Heart left ventricle (tissue), 16 donors: ENCODE data around the gene HTT. TPM values are rescaled to one million over a fixed set of nuclear protein-coding genes. Genes with fewer than 3 reads are reported as not detected.

ENCODE experiments used
- ATAC-seq, 4 donors: fragments of 200-7000 bp; cut with Tn5 transposase; one replicate each; pipeline ENCODE4 v1.9.1; 2020 to 2022; ENCODE audit warnings: moderate library complexity in 4 of 4, mild to moderate bottlenecking in 3 of 4, moderate number of reproducible peaks in 1 of 4
- DNase-seq, 5 donors: peaks; one replicate each; pipeline ENCODE4 v3.0.0-alpha.2; 2020
- H3K27ac ChIP-seq, 12 donors: fragments of 200-600 bp; sonication (generic) in 4 of 12; one replicate each; pipeline versions ENCODE4 v1.5.0 to v1.8.0; 2016 to 2022; ENCODE audit warnings: mild to moderate bottlenecking in 2 of 12
- H3K27me3 ChIP-seq, 9 donors: fragments of 200-600 bp; sonication (generic) in 2 of 9; one replicate each; pipeline versions ENCODE4 v1.5.1 to v1.8.0; 2016 to 2022; ENCODE audit warnings: mild to moderate bottlenecking in 3 of 9
- H3K36me3 ChIP-seq, 9 donors: fragments of 200-600 bp; sonication (generic) in 2 of 9; one replicate each; pipeline versions ENCODE4 v1.5.0 to v1.8.0; 2018 to 2022; ENCODE audit warnings: mild to moderate bottlenecking in 2 of 9
- H3K4me1 ChIP-seq, 12 donors: fragments of 200-600 bp; sonication (generic) in 4 of 12; one replicate each; pipeline versions ENCODE4 v1.5.0 to v1.8.0; 2016 to 2022; ENCODE audit warnings: mild to moderate bottlenecking in 3 of 12
- H3K4me3 ChIP-seq, 12 donors: fragments of 200-600 bp; sonication (generic) in 4 of 12; one replicate each; pipeline versions ENCODE4 v1.5.0 to v1.8.0; 2017 to 2022; ENCODE audit warnings: mild to moderate bottlenecking in 9 of 12, moderate library complexity in 4 of 12
- H3K9me3 ChIP-seq, 12 donors: fragments of 200-600 bp; sonication (generic) in 4 of 12; one replicate each; pipeline versions ENCODE4 v1.5.0 to v1.8.0; 2016 to 2022; ENCODE audit warnings: mild to moderate bottlenecking in 1 of 12
- POLR2A ChIP-seq, 2 donors: fragments of 450-650 bp; IDR thresholded peaks; one replicate each; pipeline ENCODE4 v1.6.1; 2017; ENCODE audit warnings: antibody characterized with exemption in 2 of 2, mild to moderate bottlenecking in 2 of 2, moderate library complexity in 2 of 2
- WGBS, 4 donors: extraction: QIAGEN DNeasy Blood & Tissue Kit in 2 of 4; methylation state at CpG; one replicate each; pipeline versions ENCODE4 v1.1.5 to v1.1.7; 2013 to 2018; 5-methylcytosine and 5-hydroxymethylcytosine counted together
- intact Hi-C, 10 donors: fragments of 100-400 bp; cut with DNase I; formaldehyde crosslinking; loops; one replicate each; pipeline versions ENCODE4 v1.11.1 to v1.14.2; 2022
- polyA plus RNA-seq, 2 donors: library from polyadenylated mRNA; stranded (reverse); fragments of 200-250 nt; gene quantifications; one replicate each; pipeline ENCODE4 v1.2.3, GENCODE V29; 2013
- total RNA-seq, 9 donors: library from RNA; depleted of rRNA in 2 of 9; stranded (reverse); fragments of >200 nt in 2 of 9; fragmentation: NEBNext Ultra II Directional in 3 of 9; extraction: Animal tissue kit (Norgen Biotek cat#: 25700) in 3 of 9; gene quantifications; one replicate each; pipeline versions ENCODE4 v1.1.0 to v1.2.4, GENCODE V29; 2016 to 2023
- TF ChIP-seq, protein P1 (sequence below), 12 donors: fragments of 200-600 bp; sonication (generic) in 4 of 12; IDR thresholded peaks; one replicate each; pipeline versions ENCODE4 v1.5.0 to v1.8.0; 2018 to 2022; ENCODE audit warnings: antibody characterized with exemption in 12 of 12, mild to moderate bottlenecking in 5 of 12
- donor health status: ischemic (EF 13 %, LVEDD 7.1; RV severe dilation, severe dysfunction).
- donor health status: healthy with polysubstance abuse.
- donor health status: DM: no; HTN: yes; CAD: no.
- donor health status: DM: no; HTN: no; CAD: no.
- donor health status: ischemic (EF 25% LVEDD 6.9; RV normal size, moderate dysfunction).
- donor health status: ischemic (EF 25% LVEDD 5.7; RV mildly dilated, moderate dysfunction).
- donor health status: healthy.
- donor health status: DM: yes; HTN: yes; CAD: no.
- donor health status: ischemic (EF 35%, LVEDD 5.7; RV mildly dilated, moderate dysfunction).
- donor health status: nonischemic (EF 11% LVEDD 7.7; RV severe dilation, severe dysfunction).
- donor health status: DM: yes; HTN: yes; CAD: no.
- donor health status: PGD.
- donor health status: ischemic (EF 29% LVEDD 5.4; RV normal size, mild dysfunction).
- donor health status: nonischemic (EF 23%, LVEDD 6.1; RV moderate dilation, normal function).

The HTT gene
- total and polyA plus RNA-seq, 11 donors: 13.9 to 122 (median 25.1) TPM

DNA sequence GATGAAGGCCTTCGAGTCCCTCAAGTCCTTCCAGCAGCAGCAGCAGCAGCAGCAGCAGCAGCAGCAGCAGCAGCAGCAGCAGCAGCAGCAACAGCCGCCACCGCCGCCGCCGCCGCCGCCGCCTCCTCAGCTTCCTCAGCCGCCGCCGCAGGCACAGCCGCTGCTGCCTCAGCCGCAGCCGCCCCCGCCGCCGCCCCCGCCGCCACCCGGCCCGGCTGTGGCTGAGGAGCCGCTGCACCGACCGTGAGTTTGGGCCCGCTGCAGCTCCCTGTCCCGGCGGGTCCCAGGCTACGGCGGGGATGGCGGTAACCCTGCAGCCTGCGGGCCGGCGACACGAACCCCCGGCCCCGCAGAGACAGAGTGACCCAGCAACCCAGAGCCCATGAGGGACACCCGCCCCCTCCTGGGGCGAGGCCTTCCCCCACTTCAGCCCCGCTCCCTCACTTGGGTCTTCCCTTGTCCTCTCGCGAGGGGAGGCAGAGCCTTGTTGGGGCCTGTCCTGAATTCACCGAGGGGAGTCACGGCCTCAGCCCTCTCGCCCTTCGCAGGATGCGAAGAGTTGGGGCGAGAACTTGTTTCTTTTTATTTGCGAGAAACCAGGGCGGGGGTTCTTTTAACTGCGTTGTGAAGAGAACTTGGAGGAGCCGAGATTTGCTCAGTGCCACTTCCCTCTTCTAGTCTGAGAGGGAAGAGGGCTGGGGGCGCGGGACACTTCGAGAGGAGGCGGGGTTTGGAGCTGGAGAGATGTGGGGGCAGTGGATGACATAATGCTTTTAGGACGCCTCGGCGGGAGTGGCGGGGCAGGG, 568 bp downstream of the HTT start:
- no peaks in the 10 kb centered on the region for H3K36me3 ChIP-seq
- ATAC-seq (no peak), DNase-seq (peak; percentile 58 to 74 (median 67))
- intact Hi-C loops: no loop called here
- no peaks in the 10 kb centered on the region for H3K9me3 ChIP-seq
- H3K4me3 ChIP-seq: peak overlapping the region; percentile 65 to 97 (median 84)
- no peak for TF ChIP-seq POLR2A (IDR thresholded peaks at IDR 0.05)
- TF ChIP-seq, protein P1, sequence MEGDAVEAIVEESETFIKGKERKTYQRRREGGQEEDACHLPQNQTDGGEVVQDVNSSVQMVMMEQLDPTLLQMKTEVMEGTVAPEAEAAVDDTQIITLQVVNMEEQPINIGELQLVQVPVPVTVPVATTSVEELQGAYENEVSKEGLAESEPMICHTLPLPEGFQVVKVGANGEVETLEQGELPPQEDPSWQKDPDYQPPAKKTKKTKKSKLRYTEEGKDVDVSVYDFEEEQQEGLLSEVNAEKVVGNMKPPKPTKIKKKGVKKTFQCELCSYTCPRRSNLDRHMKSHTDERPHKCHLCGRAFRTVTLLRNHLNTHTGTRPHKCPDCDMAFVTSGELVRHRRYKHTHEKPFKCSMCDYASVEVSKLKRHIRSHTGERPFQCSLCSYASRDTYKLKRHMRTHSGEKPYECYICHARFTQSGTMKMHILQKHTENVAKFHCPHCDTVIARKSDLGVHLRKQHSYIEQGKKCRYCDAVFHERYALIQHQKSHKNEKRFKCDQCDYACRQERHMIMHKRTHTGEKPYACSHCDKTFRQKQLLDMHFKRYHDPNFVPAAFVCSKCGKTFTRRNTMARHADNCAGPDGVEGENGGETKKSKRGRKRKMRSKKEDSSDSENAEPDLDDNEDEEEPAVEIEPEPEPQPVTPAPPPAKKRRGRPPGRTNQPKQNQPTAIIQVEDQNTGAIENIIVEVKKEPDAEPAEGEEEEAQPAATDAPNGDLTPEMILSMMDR (IDR thresholded peaks at IDR 0.05): no peak
- peak overlapping the region in 11 of 12 donors; percentile 66 to 91 (median 86) for H3K27ac ChIP-seq
- 0 to 1% (median 0%) methylated on average over 22 to 60 of the region's 60 CpGs for WGBS, 4 donors
- H3K27me3 ChIP-seq: no peaks in the 10 kb centered on the region
- peaks cover 0 to 49% (median 24%) of the 10 kb centered on the region in 12 donors for H3K4me1 ChIP-seq

DNA sequence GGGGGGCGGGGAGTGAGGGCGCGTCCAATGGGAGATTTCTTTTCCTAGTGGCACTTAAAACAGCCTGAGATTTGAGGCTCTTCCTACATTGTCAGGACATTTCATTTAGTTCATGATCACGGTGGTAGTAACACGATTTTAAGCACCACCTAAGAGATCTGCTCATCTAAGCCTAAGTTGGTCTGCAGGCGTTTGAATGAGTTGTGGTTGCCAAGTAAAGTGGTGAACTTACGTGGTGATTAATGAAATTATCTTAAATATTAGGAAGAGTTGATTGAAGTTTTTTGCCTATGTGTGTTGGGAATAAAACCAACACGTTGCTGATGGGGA, 1.1 kb downstream of the HTT start:
- ATAC-seq: no peak
- TF ChIP-seq POLR2A (IDR thresholded peaks at IDR 0.05): no peak
- TF ChIP-seq, protein P1 (IDR thresholded peaks at IDR 0.05): no peak
- Histone ChIP-seq H3K4me1 (peaks cover 0 to 54% (median 24%) of the 10 kb centered on the region in 12 donors), H3K36me3 (no peaks in the 10 kb centered on the region), H3K4me3 (peak overlapping the region; percentile 65 to 97 (median 84)), H3K27me3 (no peaks in the 10 kb centered on the region), H3K27ac (peak overlapping the region in 9 of 12 donors; percentile 40 to 90 (median 86)), H3K9me3 (no peaks in the 10 kb centered on the region)
- intact Hi-C loops: no loop called here
- no peak for DNase-seq
- 0 to 1% (median 1%) methylated on average over 6 to 8 of the region's 8 CpGs for WGBS, 4 donors

DNA sequence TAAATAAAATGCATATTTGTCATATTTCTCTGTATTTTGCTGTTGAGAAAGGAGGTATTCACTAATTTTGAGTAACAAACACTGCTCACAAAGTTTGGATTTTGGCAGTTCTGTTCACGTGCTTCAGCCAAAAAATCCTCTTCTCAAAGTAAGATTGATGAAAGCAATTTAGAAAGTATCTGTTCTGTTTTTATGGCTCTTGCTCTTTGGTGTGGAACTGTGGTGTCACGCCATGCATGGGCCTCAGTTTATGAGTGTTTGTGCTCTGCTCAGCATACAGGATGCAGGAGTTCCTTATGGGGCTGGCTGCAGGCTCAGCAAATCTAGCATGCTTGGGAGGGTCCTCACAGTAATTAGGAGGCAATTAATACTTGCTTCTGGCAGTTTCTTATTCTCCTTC, 3.3 kb downstream of the HTT start:
- TF ChIP-seq, protein P1 (IDR thresholded peaks at IDR 0.05): no peak
- no peak for TF ChIP-seq POLR2A (IDR thresholded peaks at IDR 0.05)
- no peak for ATAC-seq
- no peak overlapping the region for H3K27ac ChIP-seq
- 87 to 92% (median 88%) methylated on average over 2 of the region's 2 CpGs for WGBS, 4 donors
- H3K36me3 ChIP-seq: no peaks in the 10 kb centered on the region
- intact Hi-C loops: no loop called here
- no peaks in the 10 kb centered on the region for H3K27me3 ChIP-seq
- peaks cover 0 to 59% (median 24%) of the 10 kb centered on the region in 12 donors for H3K4me1 ChIP-seq
- DNase-seq: no peak
- H3K9me3 ChIP-seq: no peaks in the 10 kb centered on the region
- no peak overlapping the region for H3K4me3 ChIP-seq

DNA sequence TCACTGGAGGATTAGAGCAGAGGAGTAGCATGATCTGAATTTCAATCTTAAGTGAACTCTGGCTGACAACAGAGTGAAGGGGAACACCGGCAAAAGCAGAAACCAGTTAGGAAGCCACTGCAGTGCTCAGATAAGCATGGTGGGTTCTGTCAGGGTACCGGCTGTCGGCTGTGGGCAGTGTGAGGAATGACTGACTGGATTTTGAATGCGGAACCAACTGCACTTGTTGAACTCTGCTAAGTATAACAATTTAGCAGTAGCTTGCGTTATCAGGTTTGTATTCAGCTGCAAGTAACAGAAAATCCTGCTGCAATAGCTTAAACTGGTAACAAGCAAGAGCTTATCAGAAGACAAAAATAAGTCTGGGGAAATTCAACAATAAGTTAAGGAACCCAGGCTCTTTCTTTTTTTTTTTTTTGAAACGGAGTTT, 5.2 kb downstream of the HTT start:
- intact Hi-C loops: no loop called here
- no peak overlapping the region for H3K27ac ChIP-seq
- TF ChIP-seq, protein P1 (IDR thresholded peaks at IDR 0.05): no peak
- TF ChIP-seq POLR2A (IDR thresholded peaks at IDR 0.05): no peak
- H3K27me3 ChIP-seq: no peaks in the 10 kb centered on the region
- H3K9me3 ChIP-seq: no peaks in the 10 kb centered on the region
- DNase-seq: no peak
- no peak overlapping the region for H3K4me3 ChIP-seq
- no peak for ATAC-seq
- whole genome bisulfite sequencing, 4 donors: 60 to 70% (median 68%) methylated on average over 6 of the region's 6 CpGs
- no peaks in the 10 kb centered on the region for H3K36me3 ChIP-seq
- H3K4me1 ChIP-seq: peaks cover 0 to 55% (median 18%) of the 10 kb centered on the region in 12 donors
